Transverse colon (tissue), 4 donors: ENCODE data around the gene RAD52. TPM values are rescaled to one million over a fixed set of nuclear protein-coding genes. Genes with fewer than 3 reads are reported as not detected.

Source experiments
- DNase-seq: peaks from one replicate; pipeline ENCODE4 v3.0.0-alpha.2; 2019
- H3K27ac ChIP-seq, 4 donors: fragments of 200-600 bp; sonication (generic); 2 replicates each; pipeline ENCODE4 v1.5.1; 2016 to 2018; ENCODE audit warnings: inconsistent platforms in 4 of 4
- H3K27me3 ChIP-seq: fragments of 200-600 bp; sonication (generic); 2 replicates; pipeline ENCODE4 v1.5.1; 2017; ENCODE audit warnings: inconsistent platforms
- H3K36me3 ChIP-seq, 4 donors: fragments of 200-600 bp; sonication (generic); 2 replicates each; pipeline ENCODE4 v1.5.1; 2017 to 2019; ENCODE audit warnings: inconsistent platforms in 4 of 4
- H3K4me1 ChIP-seq, 4 donors: fragments of 200-600 bp; sonication (generic); 2 replicates each; pipeline ENCODE4 v1.5.1; 2017 to 2020; ENCODE audit warnings: inconsistent platforms in 4 of 4
- H3K4me3 ChIP-seq, 4 donors: fragments of 200-600 bp; sonication (generic); 1 replicate in 1 of 4; 2 replicates in 3 of 4; pipeline versions ENCODE4 v1.5.1 to v1.6.1; 2017 to 2019; ENCODE audit warnings: inconsistent platforms in 4 of 4
- H3K9me3 ChIP-seq, 2 donors: fragments of 200-600 bp; sonication (generic); 2 replicates each; pipeline ENCODE4 v1.5.1; 2017 to 2019; ENCODE audit warnings: inconsistent platforms in 2 of 2
- EP300 ChIP-seq: sonication (generic); formaldehyde crosslinking; IDR thresholded peaks from one replicate; pipeline ENCODE4 v1.6.1; 2017; ENCODE audit warnings: antibody characterized with exemption, low read depth
- POLR2A ChIP-seq: fragments of 450-650 bp; IDR thresholded peaks from one replicate; pipeline ENCODE4 v1.6.1; 2016; ENCODE audit warnings: antibody characterized with exemption, mild to moderate bottlenecking, moderate library complexity
- POLR2AphosphoS5 ChIP-seq, 3 donors: sonication (generic); formaldehyde crosslinking; IDR thresholded peaks; one replicate each; pipeline ENCODE4 v1.6.1; 2016; ENCODE audit warnings: antibody characterized with exemption in 3 of 3
- WGBS, 2 donors: methylation state at CpG; one replicate each; pipeline ENCODE4 v1.1.5; 2018; ENCODE audit warnings: low coverage in 1 of 2; 5-methylcytosine and 5-hydroxymethylcytosine counted together
- in situ Hi-C, 4 donors: fragments of 200-750 bp; cut with MboI; loops; one replicate each; pipeline versions ENCODE4 v1.15.0 to v1.15.1; 2017; ENCODE audit warnings: low sequenced_read_pairs in 3 of 4, low pct_ligation_motif_present in 1 of 4, low pct_unique_long_range_greater_than_20kb in 1 of 4
- intact Hi-C: fragments of 100-400 bp; cut with DNase I; formaldehyde crosslinking; loops from one replicate; pipeline ENCODE4 v1.15.1; 2023; ENCODE audit warnings: low total_unique reads
- total RNA-seq, 4 donors: library from RNA; depleted of rRNA; stranded (reverse); fragments of >200 nt; gene quantifications; one replicate each; pipeline ENCODE4 v1.1.0, GENCODE V29; 2016
- TF ChIP-seq, protein P1 (sequence below), 5 experiments: fragments of 200-600 bp in 3 of 5; fragments of 450-650 bp in 2 of 5; sonication (generic) in 3 of 5; IDR thresholded peaks; 1 replicate in 2 of 5; 2 replicates in 3 of 5; pipeline ENCODE4 v1.5.1; 2016 to 2017; ENCODE audit warnings: antibody characterized with exemption in 5 of 5, inconsistent platforms in 3 of 5, mild to moderate bottlenecking in 2 of 5, moderate library complexity in 1 of 5

The RAD52 gene
- total RNA-seq, 4 donors from 2014 or later = 12.7 to 84.2 (median 31.4) TPM

DNA sequence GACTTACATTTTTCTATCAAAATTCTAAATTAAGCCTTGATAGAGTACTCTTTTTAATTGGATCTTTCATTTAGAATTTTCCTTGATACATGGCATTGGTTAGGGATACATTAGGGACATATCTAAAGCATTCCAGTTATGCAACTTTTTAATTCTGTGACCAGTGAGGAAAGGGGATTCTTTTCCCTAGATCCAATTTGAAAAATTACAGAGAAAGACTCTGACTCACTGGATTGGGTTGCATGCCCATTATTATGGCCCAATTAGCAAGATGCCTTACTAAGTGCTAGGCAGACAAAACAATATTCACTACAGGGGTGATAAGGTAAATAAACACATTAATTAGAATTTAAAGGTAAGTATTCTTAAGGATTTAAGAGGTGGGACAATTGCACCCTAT lies 5.2 kb upstream of the RAD52 start:
- TF ChIP-seq POLR2A = no peak
- TF ChIP-seq, protein P1, sequence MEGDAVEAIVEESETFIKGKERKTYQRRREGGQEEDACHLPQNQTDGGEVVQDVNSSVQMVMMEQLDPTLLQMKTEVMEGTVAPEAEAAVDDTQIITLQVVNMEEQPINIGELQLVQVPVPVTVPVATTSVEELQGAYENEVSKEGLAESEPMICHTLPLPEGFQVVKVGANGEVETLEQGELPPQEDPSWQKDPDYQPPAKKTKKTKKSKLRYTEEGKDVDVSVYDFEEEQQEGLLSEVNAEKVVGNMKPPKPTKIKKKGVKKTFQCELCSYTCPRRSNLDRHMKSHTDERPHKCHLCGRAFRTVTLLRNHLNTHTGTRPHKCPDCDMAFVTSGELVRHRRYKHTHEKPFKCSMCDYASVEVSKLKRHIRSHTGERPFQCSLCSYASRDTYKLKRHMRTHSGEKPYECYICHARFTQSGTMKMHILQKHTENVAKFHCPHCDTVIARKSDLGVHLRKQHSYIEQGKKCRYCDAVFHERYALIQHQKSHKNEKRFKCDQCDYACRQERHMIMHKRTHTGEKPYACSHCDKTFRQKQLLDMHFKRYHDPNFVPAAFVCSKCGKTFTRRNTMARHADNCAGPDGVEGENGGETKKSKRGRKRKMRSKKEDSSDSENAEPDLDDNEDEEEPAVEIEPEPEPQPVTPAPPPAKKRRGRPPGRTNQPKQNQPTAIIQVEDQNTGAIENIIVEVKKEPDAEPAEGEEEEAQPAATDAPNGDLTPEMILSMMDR (IDR thresholded peaks at IDR 0.05) = no peak
- TF ChIP-seq EP300 = no peak
- no peak for TF ChIP-seq POLR2AphosphoS5 (IDR thresholded peaks at IDR 0.05)
- H3K36me3 ChIP-seq = no peaks in the 10 kb centered on the region
- intact Hi-C loops = no loop called here
- no peak overlapping the region for H3K4me3 ChIP-seq
- peaks cover 0 to 12% (median 4%) of the 10 kb centered on the region in 4 donors for H3K4me1 ChIP-seq
- no peak for DNase-seq
- no peaks in the 10 kb centered on the region for H3K9me3 ChIP-seq
- H3K27me3 ChIP-seq = no peaks in the 10 kb centered on the region
- H3K27ac ChIP-seq = no peak overlapping the region
- in situ Hi-C loops = loop anchor here in 1 of 4 donors (10.0 kb wide), 1 partner anchor 380 kb away; no protein-coding TSS in a partner anchor

DNA sequence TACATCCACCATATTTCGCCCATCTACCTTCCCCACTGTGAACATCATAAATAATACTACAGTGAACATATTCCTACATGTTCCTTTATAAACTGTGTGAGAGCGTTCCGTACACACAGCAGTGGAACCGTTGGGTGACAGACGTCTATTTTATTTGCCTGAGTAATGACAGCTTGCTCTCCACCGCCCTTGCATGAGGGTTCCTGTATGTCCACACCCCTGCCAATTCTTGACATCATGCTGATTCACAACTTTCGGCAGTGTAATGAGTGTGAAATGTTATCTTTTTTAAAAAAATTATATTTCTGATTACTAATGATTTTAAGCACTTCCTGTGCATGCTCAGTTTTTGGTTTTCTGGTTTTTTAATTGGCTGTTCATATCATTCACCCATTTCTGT lies 4.3 kb upstream of the RAD52 start:
- in situ Hi-C loops (loop anchor here in 1 of 4 donors (10.0 kb wide), 1 partner anchor 379 kb away; no protein-coding TSS in a partner anchor), intact Hi-C loops (no loop called here)
- Histone ChIP-seq H3K9me3 (no peaks in the 10 kb centered on the region), H3K27me3 (no peaks in the 10 kb centered on the region), H3K4me3 (no peak overlapping the region), H3K4me1 (peaks cover 0 to 12% (median 5%) of the 10 kb centered on the region in 4 donors), H3K36me3 (no peaks in the 10 kb centered on the region), H3K27ac (no peak overlapping the region)
- TF ChIP-seq POLR2AphosphoS5 (IDR thresholded peaks at IDR 0.05) (no peak), POLR2A (no peak), EP300 (no peak)
- TF ChIP-seq, protein P1 (IDR thresholded peaks at IDR 0.05) = no peak
- DNase-seq = no peak
- 70 to 92% methylated on average over 2 to 7 of the region's 7 CpGs for WGBS, 2 donors

GRCh38 chr12:951176-951575 lies 1.7 kb upstream of the RAD52 start:
- DNase-seq = peak; percentile 11
- in situ Hi-C loops = loop anchor here in 1 of 4 donors (10.0 kb wide), 1 partner anchor 376 kb away; no protein-coding TSS in a partner anchor
- WGBS, 2 donors = 20 to 30% methylated on average over 1 of the region's 1 CpG

DNA sequence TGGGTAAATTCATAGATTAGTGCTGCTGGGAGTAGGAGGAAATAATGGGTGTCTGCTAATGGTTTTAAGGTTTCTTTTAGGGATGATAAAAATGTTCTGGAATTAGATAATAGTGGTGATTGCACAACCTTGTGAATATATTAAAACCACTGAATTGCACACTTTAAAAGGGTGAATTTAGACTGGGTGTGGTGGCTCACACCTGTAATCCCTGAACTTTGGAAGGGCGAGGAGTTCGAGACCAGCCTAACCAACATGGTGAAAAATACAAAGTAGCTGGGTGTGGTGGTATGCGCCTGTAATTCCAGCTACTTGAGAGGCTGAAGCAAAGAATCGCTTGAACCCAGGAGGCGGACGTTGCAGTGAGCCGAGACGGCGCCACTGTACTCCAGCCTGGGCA lies 1.3 kb downstream of the RAD52 start:
- Histone ChIP-seq H3K4me1 (peaks cover 6 to 22% (median 10%) of the 10 kb centered on the region in 4 donors), H3K27ac (peak overlapping the region; percentile 89 to 97 (median 94)), H3K36me3 (no peaks in the 10 kb centered on the region), H3K9me3 (no peaks in the 10 kb centered on the region), H3K4me3 (peak overlapping the region; percentile 35 to 74 (median 62)), H3K27me3 (no peaks in the 10 kb centered on the region)
- peak; percentile 52 for DNase-seq
- intact Hi-C loops (loop anchor here (2.0 kb wide), 1 partner anchor 377 kb away; no protein-coding TSS in a partner anchor), in situ Hi-C loops (loop anchor here in 2 of 4 donors (10.0 to 25.0 kb wide), 2 partner anchors 383 to 386 kb away; no protein-coding TSS in a partner anchor)
- TF ChIP-seq POLR2A (no peak), POLR2AphosphoS5 (IDR thresholded peaks at IDR 0.05) (peak in 1 of 3 donors; percentile 51)
- 57 to 66% methylated on average over 8 to 9 of the region's 9 CpGs for WGBS, 2 donors

More at GRCh38 chr12:951176-951575, 1.7 kb upstream of the RAD52 start:
- no peak overlapping the region for H3K4me3 ChIP-seq
- H3K27ac ChIP-seq = peak overlapping the region in 2 of 4 donors; percentile 16 to 35
- H3K4me1 ChIP-seq = peaks cover 6 to 26% (median 10%) of the 10 kb centered on the region in 4 donors
- H3K36me3 ChIP-seq = no peaks in the 10 kb centered on the region
- intact Hi-C loops = no loop called here
- no peaks in the 10 kb centered on the region for H3K27me3 ChIP-seq
- H3K9me3 ChIP-seq = no peaks in the 10 kb centered on the region
- TF ChIP-seq, protein P1 (IDR thresholded peaks at IDR 0.05) = no peak
- TF ChIP-seq POLR2A (no peak), POLR2AphosphoS5 (IDR thresholded peaks at IDR 0.05) (no peak), EP300 (no peak)

DNA sequence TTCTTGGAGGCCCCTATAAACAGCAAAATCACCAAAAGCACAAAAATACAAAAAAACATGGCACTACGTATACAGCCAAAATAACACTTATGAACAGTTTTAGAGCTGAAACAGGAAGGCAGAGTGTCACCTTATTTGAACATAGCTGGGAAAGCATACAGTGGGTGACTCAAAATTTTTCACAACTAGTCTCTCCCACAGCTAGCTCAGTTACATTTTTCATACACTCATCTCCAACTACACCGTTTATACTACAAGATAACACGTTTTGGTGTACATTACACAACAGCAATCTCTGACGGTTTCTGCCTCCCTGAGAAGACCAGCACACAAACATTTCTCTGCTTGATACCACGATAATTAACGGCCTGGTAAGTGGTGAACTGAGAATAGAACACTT lies 2.9 kb downstream of the RAD52 start:
- Histone ChIP-seq H3K27me3 (no peaks in the 10 kb centered on the region), H3K4me1 (peaks cover 6 to 20% (median 10%) of the 10 kb centered on the region in 4 donors), H3K4me3 (no peak overlapping the region), H3K36me3 (no peaks in the 10 kb centered on the region), H3K9me3 (no peaks in the 10 kb centered on the region), H3K27ac (no peak overlapping the region)
- no peak for DNase-seq
- intact Hi-C loops = no loop called here
- TF ChIP-seq EP300 = no peak
- no peak for TF ChIP-seq POLR2AphosphoS5 (IDR thresholded peaks at IDR 0.05)
- TF ChIP-seq, protein P1 (IDR thresholded peaks at IDR 0.05) = no peak
- no peak for TF ChIP-seq POLR2A
- WGBS, 2 donors = 77 to 78% methylated on average over 3 to 6 of the region's 6 CpGs
- in situ Hi-C loops = loop anchor here in 2 of 4 donors (10.0 to 25.0 kb wide), 2 partner anchors 382 to 384 kb away; no protein-coding TSS in a partner anchor
